H1 (cell line): ENCODE measurements around the gene SHC1. TPM values are rescaled to one million over a fixed set of nuclear protein-coding genes. Genes with fewer than 3 reads are reported as not detected.

ENCODE experiments used
- CHD7 ChIP-seq: fragments of 300-600 bp; sonication (generic); IDR thresholded peaks from 2 replicates; pipeline ENCODE4 v1.7.1; 2012; ENCODE audit warnings: low read length, moderate library complexity, mild to moderate bottlenecking, inconsistent platforms; ENCODE audit not compliant: insufficient replicate concordance
- CTBP2 ChIP-seq: IDR thresholded peaks from 2 replicates; pipeline ENCODE4 v1.7.0; 2011; ENCODE audit warnings: borderline replicate concordance, mild to moderate bottlenecking, moderate library complexity, mixed read lengths, low read length; ENCODE audit not compliant: insufficient read depth, insufficient read length
- CTCF ChIP-seq, 3 experiments: IDR thresholded peaks; 1 replicate in 2 of 3; 2 replicates in 1 of 3; pipeline versions ENCODE4 v1.5.1 to v1.6.1; 2011; ENCODE audit warnings: low read length in 3 of 3, mild to moderate bottlenecking in 3 of 3, inconsistent platforms in 2 of 3, low read depth in 1 of 3, moderate library complexity in 1 of 3; ENCODE audit not compliant: insufficient read depth in 1 of 3; ENCODE audit errors: control extremely low read depth in 1 of 3
- EGR1 ChIP-seq: IDR thresholded peaks from 2 replicates; pipeline ENCODE4 v1.6.1; 2011; ENCODE audit warnings: low read depth, low read length, borderline replicate concordance
- RFX5 ChIP-seq: IDR thresholded peaks from 2 replicates; pipeline ENCODE4 v1.6.1; 2011; ENCODE audit warnings: low read depth, low read length, improper control_type of control experiment, borderline replicate concordance
- SIRT6 ChIP-seq: IDR thresholded peaks from one replicate; pipeline ENCODE4 v1.7.1; 2012; ENCODE audit warnings: low read length, inconsistent platforms
- SP2 ChIP-seq: IDR thresholded peaks from 2 replicates; pipeline ENCODE4 v1.6.1; 2012; ENCODE audit warnings: mild to moderate bottlenecking, low read length, inconsistent platforms
- SUZ12 ChIP-seq: fragments of 200-600 bp; sonication (generic); IDR thresholded peaks from 2 replicates; pipeline ENCODE4 v1.6.1; 2012; ENCODE audit warnings: mild to moderate bottlenecking, inconsistent platforms, low read length, moderate library complexity, mixed read lengths
- TBP ChIP-seq: IDR thresholded peaks from 2 replicates; pipeline ENCODE4 v1.6.1; 2011; ENCODE audit warnings: low read depth, low read length, improper control_type of control experiment
- polyA plus RNA-seq, 7 experiments: library from polyadenylated mRNA; depleted of rRNA in 3 of 7; stranded (reverse) in 5 of 7; unstranded in 2 of 7; fragments of >200 nt in 5 of 7; fragments of 200-250 nt in 2 of 7; gene quantifications; 1 replicate in 5 of 7; 2 replicates in 1 of 7; 4 replicates in 1 of 7; pipeline versions ENCODE4 v1.2.1 to v1.2.3, GENCODE V29; 2011 to 2013; ENCODE audit warnings: missing spikeins in 2 of 7, mixed read lengths in 2 of 7
- total RNA-seq: library from RNA; stranded (reverse); fragmentation: NEBNext Ultra II Directional; extraction: Animal tissue kit (Norgen Biotek cat#: 25700); gene quantifications from 2 replicates; pipeline ENCODE4 v1.2.1, GENCODE V29; 2021

Gene SHC1
- total and polyA plus RNA-seq, 2 of the 8 experiments (the other 6 are each of a cell fraction or from before 2014, with no cell fraction given): 177 to 212 TPM

GRCh38 chr1:154936555-154937084, 33.9 kb downstream of the SHC1 start, which contains the start of gene PMVK (continued):
- no peak for TF ChIP-seq CHD7
- TF ChIP-seq RFX5: no peak
- TF ChIP-seq CTCF (IDR thresholded peaks at IDR 0.05; ENCODE audit: control extremely low read depth in 1 of 3, insufficient read depth in 1 of 3, low read depth in 1 of 3, low read length in 3 of 3): peak in 1 of 3 experiments; percentile 1; a peak in 1 of 4 replicates
- peak; percentile 83 for TF ChIP-seq TBP
- no peak for TF ChIP-seq SIRT6
- no peak for TF ChIP-seq SUZ12
- no peak for TF ChIP-seq EGR1
- TF ChIP-seq CTBP2: no peak
- no peak for TF ChIP-seq SP2
